ENCODE data around the gene ATP11B. TPM values are rescaled to one million over a fixed set of nuclear protein-coding genes. Genes with fewer than 3 reads are reported as not detected.
"Not testable (repeated sequence)": the region's sequence is repeated elsewhere in the genome, so short reads cannot be mapped to it uniquely, and the experiment has no call there.

The ATP11B gene
- total RNA-seq, 2 experiments from 2014 or later: 85.7 to 95.3 TPM

DNA sequence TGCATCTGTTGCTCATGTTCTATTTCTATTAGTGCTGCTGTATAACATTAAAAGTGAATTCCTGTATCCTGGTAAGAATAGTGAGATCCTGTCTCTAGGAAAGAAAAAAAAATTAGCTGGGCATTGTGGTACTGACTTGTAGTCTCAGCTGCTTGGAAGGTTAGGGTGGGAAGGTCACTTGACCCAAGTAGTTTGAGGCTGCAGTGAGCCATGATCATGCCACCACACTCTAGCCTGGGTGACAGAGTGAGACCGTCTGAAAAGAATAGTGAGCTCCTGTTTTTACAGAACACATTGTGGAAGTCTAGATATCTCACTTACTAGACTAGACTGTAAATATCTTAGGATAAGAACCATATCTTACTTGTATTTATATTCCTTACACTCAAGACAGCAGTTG is 4.6 kb downstream of the ATP11B start:
- Mint-ChIP-seq H3K27ac (peak overlapping the region; percentile 36), H3K27me3 (no peaks in the 10 kb centered on the region)

DNA sequence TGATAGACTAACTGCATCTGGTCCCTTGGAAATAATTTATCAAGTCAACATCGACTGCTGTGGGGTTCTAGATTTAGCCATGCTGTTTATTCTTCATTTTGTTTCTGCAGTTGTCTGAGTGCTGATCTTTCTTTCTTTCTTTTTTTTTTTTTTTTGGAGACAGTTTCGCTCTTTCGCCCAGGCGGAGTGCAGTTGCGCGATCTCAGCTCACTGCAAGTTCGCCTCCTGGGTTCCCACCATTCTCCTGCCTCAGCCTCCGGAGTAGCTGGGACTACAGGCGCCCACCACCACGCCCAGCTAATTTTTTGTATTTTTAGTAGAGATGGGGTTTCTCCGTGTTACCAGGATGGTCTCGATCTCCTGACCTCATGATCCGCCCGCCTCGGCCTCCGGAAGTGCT is 5.8 kb downstream of the ATP11B start:
- POLR2A ChIA-PET: not testable (repeated sequence)
- peaks cover 27% of the 10 kb centered on the region for H3K36me3 Mint-ChIP-seq (ENCODE audit: low read depth)

More for the DNA sequence above, 4.6 kb downstream of the ATP11B start:
- peak overlapping the region; percentile 14 for H3K4me3 Mint-ChIP-seq
- peaks cover 43% of the 10 kb centered on the region for H3K4me1 Mint-ChIP-seq (ENCODE audit: low read depth)
- ChIA-PET POLR2A (no interaction called here), CTCF (no interaction called here)
- no peak for ATAC-seq
- no peaks in the 10 kb centered on the region for H3K9me3 Mint-ChIP-seq
- H3K36me3 Mint-ChIP-seq (ENCODE audit: low read depth): peaks cover 27% of the 10 kb centered on the region
- DNase-seq: no peak
- intact Hi-C loops (cut with micrococcal nuclease): no loop called here
- TF ChIP-seq, protein P1, sequence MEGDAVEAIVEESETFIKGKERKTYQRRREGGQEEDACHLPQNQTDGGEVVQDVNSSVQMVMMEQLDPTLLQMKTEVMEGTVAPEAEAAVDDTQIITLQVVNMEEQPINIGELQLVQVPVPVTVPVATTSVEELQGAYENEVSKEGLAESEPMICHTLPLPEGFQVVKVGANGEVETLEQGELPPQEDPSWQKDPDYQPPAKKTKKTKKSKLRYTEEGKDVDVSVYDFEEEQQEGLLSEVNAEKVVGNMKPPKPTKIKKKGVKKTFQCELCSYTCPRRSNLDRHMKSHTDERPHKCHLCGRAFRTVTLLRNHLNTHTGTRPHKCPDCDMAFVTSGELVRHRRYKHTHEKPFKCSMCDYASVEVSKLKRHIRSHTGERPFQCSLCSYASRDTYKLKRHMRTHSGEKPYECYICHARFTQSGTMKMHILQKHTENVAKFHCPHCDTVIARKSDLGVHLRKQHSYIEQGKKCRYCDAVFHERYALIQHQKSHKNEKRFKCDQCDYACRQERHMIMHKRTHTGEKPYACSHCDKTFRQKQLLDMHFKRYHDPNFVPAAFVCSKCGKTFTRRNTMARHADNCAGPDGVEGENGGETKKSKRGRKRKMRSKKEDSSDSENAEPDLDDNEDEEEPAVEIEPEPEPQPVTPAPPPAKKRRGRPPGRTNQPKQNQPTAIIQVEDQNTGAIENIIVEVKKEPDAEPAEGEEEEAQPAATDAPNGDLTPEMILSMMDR (IDR thresholded peaks at IDR 0.05): no peak

DNA sequence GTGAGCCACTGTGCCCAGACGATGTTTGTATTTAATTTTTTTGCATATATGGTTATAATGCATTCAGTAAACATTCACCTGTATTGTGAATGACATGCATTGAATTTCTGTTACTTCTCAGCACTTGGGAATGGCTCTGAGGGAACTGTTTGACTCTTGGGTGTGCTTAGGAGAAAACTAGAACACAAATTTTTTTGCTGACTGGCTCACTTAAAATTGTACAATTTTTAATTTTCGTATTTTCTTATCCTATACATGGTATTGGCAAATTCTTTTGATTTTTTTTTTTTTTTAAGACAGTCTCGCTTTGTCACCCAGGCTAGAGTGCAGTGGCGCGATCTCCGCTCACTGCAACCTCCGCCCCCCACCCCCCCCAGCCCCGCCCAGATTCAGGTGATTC is 7.2 kb downstream of the ATP11B start:
- Mint-ChIP-seq H3K9me3 (no peaks in the 10 kb centered on the region), H3K36me3 (ENCODE audit: low read depth) (peaks cover 18% of the 10 kb centered on the region), H3K4me1 (ENCODE audit: low read depth) (peaks cover 59% of the 10 kb centered on the region), H3K27ac (no peak overlapping the region), H3K27me3 (no peaks in the 10 kb centered on the region), H3K4me3 (no peak overlapping the region)
- TF ChIP-seq, protein P1 (IDR thresholded peaks at IDR 0.05): no peak
- intact Hi-C loops (cut with micrococcal nuclease): no loop called here
- DNase-seq: no peak
- POLR2A ChIA-PET: no interaction called here
- CTCF ChIA-PET: no interaction called here
- ATAC-seq: no peak

More for the DNA sequence above, 5.8 kb downstream of the ATP11B start:
- H3K4me3 Mint-ChIP-seq; ATAC-seq; H3K27ac Mint-ChIP-seq; H3K27me3 Mint-ChIP-seq; intact Hi-C loops (cut with micrococcal nuclease); H3K9me3 Mint-ChIP-seq; DNase-seq; CTCF ChIA-PET: not testable (repeated sequence)
- peaks cover 50% of the 10 kb centered on the region for H3K4me1 Mint-ChIP-seq (ENCODE audit: low read depth)

DNA sequence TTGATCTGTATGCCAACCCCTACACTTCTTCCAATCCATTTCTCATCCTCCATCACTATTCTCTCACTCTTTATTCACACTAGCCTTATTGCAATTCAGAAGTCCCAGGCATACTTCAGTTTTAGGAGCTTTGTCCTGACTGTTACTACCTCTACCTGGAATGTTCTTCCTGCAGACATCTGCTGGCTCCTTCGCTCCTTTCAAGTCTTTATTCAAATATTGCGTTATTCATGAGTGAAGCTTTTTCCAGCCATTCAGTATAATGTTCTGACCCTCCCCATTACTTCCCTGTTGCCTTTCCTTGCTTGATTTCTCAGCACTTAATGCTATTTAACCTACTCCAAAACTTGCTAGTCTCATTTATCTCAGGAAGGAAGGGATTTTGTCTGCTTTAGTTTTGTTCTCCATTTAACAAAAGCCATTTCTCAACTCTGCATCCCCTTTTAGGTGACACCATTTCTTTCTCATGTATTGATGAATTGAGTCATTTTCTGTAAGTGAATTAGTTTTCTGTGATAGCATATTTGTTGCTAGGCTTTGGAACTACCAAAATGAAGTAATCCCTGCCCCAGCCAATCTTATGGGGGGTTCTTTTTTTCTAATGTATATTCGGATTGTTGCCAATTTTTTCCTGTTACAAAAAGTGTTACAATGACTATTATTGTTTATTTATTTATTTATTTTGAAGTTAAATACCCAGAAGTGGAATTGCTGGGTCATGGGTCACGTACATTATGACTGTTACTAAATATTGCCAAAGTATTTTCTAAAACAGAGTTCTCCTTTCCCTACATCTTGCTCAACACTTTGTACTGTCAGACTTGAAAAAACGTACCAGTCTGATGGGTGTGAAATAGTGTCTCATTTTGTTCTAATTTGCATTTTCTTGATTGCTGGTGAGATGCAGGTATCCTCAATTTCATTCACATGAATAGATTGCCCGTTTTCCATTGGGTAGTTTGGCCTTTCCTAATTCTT is 9.4 kb downstream of the ATP11B start:
- Mint-ChIP-seq H3K27ac (no peak overlapping the region), H3K4me3 (no peak overlapping the region), H3K4me1 (ENCODE audit: low read depth) (peaks cover 56% of the 10 kb centered on the region), H3K9me3 (no peaks in the 10 kb centered on the region), H3K27me3 (no peaks in the 10 kb centered on the region), H3K36me3 (ENCODE audit: low read depth) (peaks cover 13% of the 10 kb centered on the region)
- TF ChIP-seq, protein P1 (IDR thresholded peaks at IDR 0.05): no peak
- intact Hi-C loops (cut with micrococcal nuclease): no loop called here
- ATAC-seq: no peak
- ChIA-PET POLR2A (no interaction called here), CTCF (no interaction called here)
- DNase-seq: no peak

DNA sequence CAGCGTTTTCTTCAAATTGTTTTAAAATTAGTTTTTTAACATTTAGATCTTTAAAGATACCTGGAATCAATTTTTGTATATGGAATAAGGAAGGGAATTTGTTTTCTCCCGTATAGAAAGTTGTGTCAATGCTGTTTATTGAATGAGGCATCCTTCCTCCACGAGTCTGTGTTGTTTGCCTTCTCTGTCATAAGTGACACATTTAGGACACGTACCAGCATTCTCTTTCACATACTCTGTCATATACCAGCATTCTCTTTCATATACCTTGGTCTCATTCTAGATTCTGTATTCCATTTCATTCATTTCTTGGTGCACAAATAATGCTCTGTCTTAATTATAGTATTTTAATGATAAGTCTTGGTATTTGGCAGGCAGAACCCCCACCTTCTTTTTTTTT is 10.3 kb downstream of the ATP11B start:
- Mint-ChIP-seq H3K27me3 (no peaks in the 10 kb centered on the region), H3K4me3 (no peak overlapping the region), H3K27ac (no peak overlapping the region), H3K36me3 (ENCODE audit: low read depth) (peaks cover 6% of the 10 kb centered on the region), H3K4me1 (ENCODE audit: low read depth) (peaks cover 55% of the 10 kb centered on the region), H3K9me3 (no peaks in the 10 kb centered on the region)
- intact Hi-C loops (cut with micrococcal nuclease): no loop called here
- peak; percentile 49 for ATAC-seq
- POLR2A ChIA-PET: no interaction called here
- TF ChIP-seq, protein P1 (IDR thresholded peaks at IDR 0.05): no peak
- CTCF ChIA-PET: no interaction called here
- no peak for DNase-seq
